ENCODE measurements around the gene KSR2. TPM values are rescaled to one million over a fixed set of nuclear protein-coding genes. Genes with fewer than 3 reads are reported as not detected.

KSR2 gene
- total and polyA plus RNA-seq, 3 experiments from 2014 or later, result 0.07 to 0.11 TPM; not detected in 1

DNA sequence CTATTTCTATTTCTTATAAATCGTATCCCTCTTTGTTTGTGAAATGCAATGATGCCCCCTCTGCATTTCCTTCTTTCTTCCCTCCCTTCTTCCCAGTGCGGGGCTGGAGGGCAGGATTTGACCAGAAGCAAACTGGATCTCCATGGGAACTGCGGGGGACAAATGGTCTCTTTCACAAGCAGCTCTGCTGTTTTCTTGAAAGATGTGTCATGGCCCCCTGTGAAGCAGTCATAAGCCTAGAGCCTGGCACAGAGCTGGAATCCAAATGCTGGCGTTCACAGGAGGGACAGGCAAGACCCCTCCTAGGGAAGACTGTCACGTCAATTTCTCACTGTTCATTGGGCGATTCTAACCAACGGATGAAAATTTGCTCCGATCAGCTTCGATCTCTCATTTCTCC is 403.9 kb downstream of the KSR2 start:
- H3K4me1 ChIP-seq (ENCODE audit: insufficient read depth, low read length), result no peaks in the 10 kb centered on the region
- Mint-ChIP-seq H3K27ac (no peak overlapping the region), H3K4me3 (no peak overlapping the region), H3K27me3 (peaks cover 0 to 2% of the 10 kb centered on the region in 2 donors), H3K4me1 (no peaks in the 10 kb centered on the region), H3K36me3 (no peaks in the 10 kb centered on the region), H3K9me3 (peaks cover 0 to 4% (median 2%) of the 10 kb centered on the region in 5 donors)
- no peak overlapping the region for H3K4me3 ChIP-seq (ENCODE audit: low read length)
- ChIA-PET CTCF (no interaction called here), POLR2A (no interaction called here)
- no peaks in the 10 kb centered on the region for H3K9me3 ChIP-seq (ENCODE audit: low read length)
- no peaks in the 10 kb centered on the region for H3K27me3 ChIP-seq (ENCODE audit: insufficient read depth, low read length, poor library complexity, severe bottlenecking)
- H3K36me3 ChIP-seq (ENCODE audit: insufficient read depth, low read length), result no peaks in the 10 kb centered on the region
- DNase-seq, result no peak
- H3K27ac ChIP-seq (ENCODE audit: low read depth, low read length), result no peak overlapping the region

DNA sequence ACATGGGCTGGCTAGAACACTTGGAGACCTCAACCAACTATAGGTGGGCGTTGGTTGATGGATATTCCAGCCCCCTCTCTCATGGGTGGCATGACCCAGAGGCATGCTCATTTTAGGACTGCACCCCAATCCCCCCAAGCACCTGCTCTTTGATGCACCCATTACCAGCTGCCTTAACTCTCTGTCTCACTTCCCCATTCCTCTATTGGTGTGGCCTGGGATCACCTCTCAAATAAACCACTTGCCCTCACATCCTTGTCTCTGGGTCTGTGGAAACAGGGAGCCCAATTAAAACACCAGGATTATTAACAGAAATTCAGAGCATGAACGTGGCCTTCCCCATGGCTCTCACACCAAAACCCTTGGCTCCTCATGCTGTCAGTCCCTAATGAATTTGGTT is 405.1 kb downstream of the KSR2 start:
- H3K27ac ChIP-seq (ENCODE audit: low read depth, low read length), result no peak overlapping the region
- peaks cover 0 to 2% of the 10 kb centered on the region in 2 donors for H3K27me3 Mint-ChIP-seq
- ChIA-PET CTCF (no interaction called here), POLR2A (no interaction called here)
- no peaks in the 10 kb centered on the region for H3K4me1 Mint-ChIP-seq
- H3K36me3 ChIP-seq (ENCODE audit: insufficient read depth, low read length), result no peaks in the 10 kb centered on the region
- H3K4me1 ChIP-seq (ENCODE audit: insufficient read depth, low read length), result no peaks in the 10 kb centered on the region
- H3K36me3 Mint-ChIP-seq, result no peaks in the 10 kb centered on the region
- H3K9me3 Mint-ChIP-seq, result peaks cover 0 to 4% (median 2%) of the 10 kb centered on the region in 5 donors
- no peak for DNase-seq
- no peak overlapping the region for H3K4me3 ChIP-seq (ENCODE audit: low read length)
- H3K27me3 ChIP-seq (ENCODE audit: insufficient read depth, low read length, poor library complexity, severe bottlenecking), result no peaks in the 10 kb centered on the region
- H3K9me3 ChIP-seq (ENCODE audit: low read length), result no peaks in the 10 kb centered on the region
- no peak overlapping the region for H3K4me3 Mint-ChIP-seq
- H3K27ac Mint-ChIP-seq, result no peak overlapping the region

DNA sequence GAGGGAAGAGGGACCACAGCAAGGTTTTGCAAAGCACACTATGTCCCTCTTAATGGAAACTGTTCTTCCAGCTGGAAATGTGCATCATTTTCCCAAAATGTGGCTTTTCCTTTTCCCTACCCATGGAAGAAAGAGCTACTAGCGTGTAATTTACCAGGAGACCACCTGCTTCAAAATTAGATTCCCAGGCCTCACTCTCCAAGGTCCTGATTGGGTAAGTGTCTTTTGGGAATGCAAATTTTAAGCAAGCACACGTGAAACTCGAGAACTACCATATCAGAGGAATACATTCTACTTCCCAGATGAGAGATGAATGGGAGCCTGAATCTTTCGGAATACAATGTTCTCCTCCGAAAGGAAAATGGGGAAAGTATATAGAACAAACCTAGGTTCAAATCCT is 405.8 kb downstream of the KSR2 start:
- CTCF ChIA-PET, result no interaction called here
- no peak overlapping the region for H3K4me3 Mint-ChIP-seq

DNA sequence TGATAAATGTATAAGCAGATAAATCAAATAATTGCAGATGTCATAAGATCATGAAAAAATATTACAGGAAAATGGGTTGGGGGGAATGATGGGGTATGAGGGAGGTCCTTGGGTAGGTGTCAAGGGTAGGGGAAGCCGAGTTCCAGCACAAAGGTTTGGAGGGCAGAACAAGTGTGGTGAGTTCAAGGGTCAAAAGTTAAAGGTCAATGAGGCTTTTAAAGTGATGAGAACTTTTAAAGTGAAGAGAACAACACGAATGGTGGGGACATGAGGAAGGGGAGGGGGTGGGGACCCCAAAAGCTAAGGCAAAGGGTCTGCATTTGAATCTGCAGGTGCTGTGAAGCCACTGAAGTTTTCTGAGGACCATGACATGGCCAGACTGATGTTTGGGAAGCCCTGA is 406.8 kb downstream of the KSR2 start:
- no peak for DNase-seq
- Histone ChIP-seq H3K4me3 (ENCODE audit: low read length) (no peak overlapping the region), H3K4me1 (ENCODE audit: insufficient read depth, low read length) (no peaks in the 10 kb centered on the region), H3K27ac (ENCODE audit: low read depth, low read length) (no peak overlapping the region), H3K9me3 (ENCODE audit: low read length) (no peaks in the 10 kb centered on the region), H3K36me3 (ENCODE audit: insufficient read depth, low read length) (no peaks in the 10 kb centered on the region), H3K27me3 (ENCODE audit: insufficient read depth, low read length, poor library complexity, severe bottlenecking) (no peaks in the 10 kb centered on the region)
- Mint-ChIP-seq H3K36me3 (no peaks in the 10 kb centered on the region), H3K27me3 (peaks cover 0 to 4% of the 10 kb centered on the region in 2 donors), H3K27ac (no peak overlapping the region), H3K4me1 (no peaks in the 10 kb centered on the region), H3K9me3 (peaks cover 0 to 3% (median 2%) of the 10 kb centered on the region in 5 donors), H3K4me3 (no peak overlapping the region)
- ChIA-PET POLR2A (no interaction called here), CTCF (no interaction called here)

More for the DNA sequence above, 405.8 kb downstream of the KSR2 start:
- Histone ChIP-seq H3K9me3 (ENCODE audit: low read length) (no peaks in the 10 kb centered on the region), H3K4me1 (ENCODE audit: insufficient read depth, low read length) (no peaks in the 10 kb centered on the region), H3K36me3 (ENCODE audit: insufficient read depth, low read length) (no peaks in the 10 kb centered on the region), H3K4me3 (ENCODE audit: low read length) (no peak overlapping the region), H3K27me3 (ENCODE audit: insufficient read depth, low read length, poor library complexity, severe bottlenecking) (no peaks in the 10 kb centered on the region), H3K27ac (ENCODE audit: low read depth, low read length) (no peak overlapping the region)
- Mint-ChIP-seq H3K27ac (no peak overlapping the region), H3K27me3 (peaks cover 0 to 4% of the 10 kb centered on the region in 2 donors), H3K9me3 (peaks cover 0 to 4% (median 2%) of the 10 kb centered on the region in 5 donors), H3K36me3 (no peaks in the 10 kb centered on the region), H3K4me1 (no peaks in the 10 kb centered on the region)
- no peak for DNase-seq
- POLR2A ChIA-PET, result no interaction called here

DNA sequence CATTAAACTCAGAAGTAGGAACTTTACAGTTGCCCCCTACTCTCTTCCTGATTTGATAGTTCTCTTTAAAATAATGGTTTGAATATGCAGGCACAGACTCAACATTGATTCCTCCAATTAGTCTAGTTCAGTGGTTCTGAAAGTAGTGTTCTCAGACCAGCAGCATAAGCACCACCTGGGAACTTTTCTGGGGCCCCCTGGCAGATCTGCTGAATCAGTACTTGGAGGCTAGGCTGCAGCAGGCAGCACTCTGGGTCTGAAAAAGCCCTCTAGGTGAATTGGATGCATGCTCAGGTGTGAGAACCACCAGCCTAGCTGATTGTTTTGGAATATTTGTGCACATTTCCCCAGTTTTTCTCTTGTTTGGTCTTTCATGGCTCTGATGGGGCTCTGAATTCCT is 408.8 kb downstream of the KSR2 start:
- Mint-ChIP-seq H3K27me3 (peaks cover 0 to 4% of the 10 kb centered on the region in 2 donors), H3K9me3 (peaks cover 0 to 4% (median 3%) of the 10 kb centered on the region in 5 donors), H3K36me3 (peaks cover 0 to 2% (median 0%) of the 10 kb centered on the region in 3 donors), H3K4me1 (no peaks in the 10 kb centered on the region), H3K4me3 (no peak overlapping the region), H3K27ac (no peak overlapping the region)
- Histone ChIP-seq H3K9me3 (ENCODE audit: low read length) (no peaks in the 10 kb centered on the region), H3K27ac (ENCODE audit: low read depth, low read length) (no peak overlapping the region), H3K27me3 (ENCODE audit: insufficient read depth, low read length, poor library complexity, severe bottlenecking) (no peaks in the 10 kb centered on the region), H3K4me1 (ENCODE audit: insufficient read depth, low read length) (no peaks in the 10 kb centered on the region), H3K36me3 (ENCODE audit: insufficient read depth, low read length) (no peaks in the 10 kb centered on the region), H3K4me3 (ENCODE audit: low read length) (no peak overlapping the region)
- ChIA-PET POLR2A (no interaction called here), CTCF (no interaction called here)
- DNase-seq, result no peak

DNA sequence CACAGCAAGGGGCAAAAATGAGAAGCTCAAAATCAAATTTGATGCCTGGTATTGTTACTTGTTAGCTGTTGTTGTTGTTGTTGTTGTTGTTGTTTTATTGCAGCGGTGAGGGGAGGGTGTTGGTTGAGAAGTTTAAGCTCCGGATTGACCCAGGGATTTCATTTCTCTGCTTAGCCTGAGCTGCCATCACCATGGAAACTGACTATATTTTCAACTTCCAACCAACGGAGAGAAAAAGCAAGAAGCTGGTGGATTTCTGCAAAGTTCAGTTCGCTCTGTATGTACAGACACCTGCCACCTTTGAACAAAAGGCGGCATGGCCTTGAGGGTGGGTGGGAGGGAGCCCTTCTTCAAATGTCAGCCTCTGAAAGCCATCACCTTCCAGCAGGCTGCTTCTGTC is 412.9 kb downstream of the KSR2 start:
- H3K36me3 Mint-ChIP-seq, result peaks cover 0 to 2% (median 0%) of the 10 kb centered on the region in 3 donors
- ChIA-PET CTCF (no interaction called here), POLR2A (no interaction called here)
- peaks cover 0 to 13% (median 8%) of the 10 kb centered on the region in 5 donors for H3K9me3 Mint-ChIP-seq
- no peak overlapping the region for H3K27ac Mint-ChIP-seq
- H3K36me3 ChIP-seq (ENCODE audit: insufficient read depth, low read length), result no peaks in the 10 kb centered on the region
- no peak overlapping the region for H3K27ac ChIP-seq (ENCODE audit: low read depth, low read length)
- no peak for DNase-seq
- H3K4me1 Mint-ChIP-seq, result no peaks in the 10 kb centered on the region
- H3K27me3 ChIP-seq (ENCODE audit: insufficient read depth, low read length, poor library complexity, severe bottlenecking), result no peaks in the 10 kb centered on the region
- no peak overlapping the region for H3K4me3 Mint-ChIP-seq
- no peaks in the 10 kb centered on the region for H3K4me1 ChIP-seq (ENCODE audit: insufficient read depth, low read length)
- H3K9me3 ChIP-seq (ENCODE audit: low read length), result no peaks in the 10 kb centered on the region
- no peak overlapping the region for H3K4me3 ChIP-seq (ENCODE audit: low read length)
- H3K27me3 Mint-ChIP-seq, result peaks cover 0 to 4% of the 10 kb centered on the region in 2 donors

DNA sequence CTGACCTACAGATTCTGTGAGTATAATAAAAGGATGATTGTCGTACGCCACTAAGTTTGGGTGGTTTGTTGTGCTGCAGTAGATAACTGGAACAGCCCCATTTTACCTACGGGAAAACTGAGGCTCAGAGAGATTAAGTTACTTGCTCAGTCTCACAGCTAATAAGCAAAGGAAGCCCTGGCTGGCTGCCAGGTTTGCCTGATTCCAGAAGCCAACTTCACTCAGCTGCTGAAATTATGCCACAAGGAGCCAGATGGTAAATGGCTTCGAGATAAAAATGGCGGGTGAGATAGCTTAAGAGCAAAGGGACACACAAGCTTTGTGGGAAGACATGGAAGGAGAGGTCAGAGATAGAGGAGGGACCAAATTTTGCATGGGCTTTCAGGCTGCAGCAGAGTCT is 415.8 kb downstream of the KSR2 start:
- Histone ChIP-seq H3K9me3 (ENCODE audit: low read length) (no peaks in the 10 kb centered on the region), H3K36me3 (ENCODE audit: insufficient read depth, low read length) (no peaks in the 10 kb centered on the region), H3K4me3 (ENCODE audit: low read length) (no peak overlapping the region), H3K27ac (ENCODE audit: low read depth, low read length) (no peak overlapping the region), H3K27me3 (ENCODE audit: insufficient read depth, low read length, poor library complexity, severe bottlenecking) (no peaks in the 10 kb centered on the region), H3K4me1 (ENCODE audit: insufficient read depth, low read length) (no peaks in the 10 kb centered on the region)
- H3K4me3 Mint-ChIP-seq, result no peak overlapping the region
- DNase-seq, result no peak
- peaks cover 0 to 17% (median 8%) of the 10 kb centered on the region in 5 donors for H3K9me3 Mint-ChIP-seq
- H3K36me3 Mint-ChIP-seq, result peaks cover 0 to 2% (median 0%) of the 10 kb centered on the region in 3 donors
- POLR2A ChIA-PET, result no interaction called here
- H3K4me1 Mint-ChIP-seq, result no peaks in the 10 kb centered on the region
- H3K27me3 Mint-ChIP-seq, result peaks cover 2 to 3% of the 10 kb centered on the region in 2 donors
- CTCF ChIA-PET, result no interaction called here
- H3K27ac Mint-ChIP-seq, result no peak overlapping the region

DNA sequence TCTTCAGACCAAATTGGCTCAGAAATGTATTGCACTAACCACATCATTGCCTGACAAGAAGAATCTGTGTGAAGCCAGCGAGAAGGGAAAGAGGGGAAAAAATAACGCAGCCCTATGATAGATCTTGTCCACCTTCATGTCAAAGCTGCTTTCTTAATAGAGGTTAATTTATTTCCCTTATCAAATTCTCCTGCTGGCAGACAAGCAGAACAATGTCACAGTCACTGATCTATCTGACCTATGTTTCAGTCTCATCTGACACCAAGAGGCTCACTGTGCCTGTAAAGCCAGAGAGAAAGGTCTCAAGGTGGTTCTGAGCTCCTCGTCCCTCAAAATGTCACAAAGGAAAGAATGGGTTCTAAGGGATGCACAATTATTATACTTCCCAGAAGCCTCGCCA is 417.1 kb downstream of the KSR2 start:
- POLR2A ChIA-PET, result no interaction called here
- CTCF ChIA-PET, result no interaction called here
- H3K4me3 Mint-ChIP-seq, result no peak overlapping the region

DNA sequence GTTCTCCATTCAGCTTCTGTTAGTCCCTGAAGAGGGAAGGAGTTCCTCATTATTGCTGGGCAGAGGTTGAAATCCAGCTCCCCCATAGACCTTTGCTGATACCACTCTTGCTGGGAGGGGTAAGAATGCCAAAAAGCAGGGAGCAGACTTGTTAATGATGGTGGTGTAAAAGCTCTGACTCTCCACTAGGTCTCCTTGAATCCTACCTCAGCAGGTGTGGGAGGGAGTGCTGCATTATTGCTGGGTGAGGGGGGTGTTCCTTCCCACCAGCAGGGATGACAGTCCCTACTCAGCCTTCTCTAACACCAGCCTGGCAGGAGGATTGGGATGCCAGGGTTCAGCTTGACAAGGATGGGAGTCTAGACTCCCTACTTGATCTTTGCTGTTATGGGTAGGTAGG is 421.6 kb downstream of the KSR2 start:
- H3K4me3 Mint-ChIP-seq, result no peak overlapping the region
- H3K27me3 ChIP-seq (ENCODE audit: insufficient read depth, low read length, poor library complexity, severe bottlenecking), result no peaks in the 10 kb centered on the region
- ChIA-PET POLR2A (no interaction called here), CTCF (no interaction called here)
- H3K9me3 Mint-ChIP-seq, result peaks cover 0 to 10% (median 6%) of the 10 kb centered on the region in 5 donors
- H3K4me1 ChIP-seq (ENCODE audit: insufficient read depth, low read length), result no peaks in the 10 kb centered on the region
- H3K36me3 ChIP-seq (ENCODE audit: insufficient read depth, low read length), result no peaks in the 10 kb centered on the region
- no peak overlapping the region for H3K4me3 ChIP-seq (ENCODE audit: low read length)
- no peak for DNase-seq
- no peaks in the 10 kb centered on the region for H3K36me3 Mint-ChIP-seq
- no peaks in the 10 kb centered on the region for H3K9me3 ChIP-seq (ENCODE audit: low read length)
- H3K27ac ChIP-seq (ENCODE audit: low read depth, low read length), result no peak overlapping the region
- H3K27ac Mint-ChIP-seq, result no peak overlapping the region
- H3K4me1 Mint-ChIP-seq, result no peaks in the 10 kb centered on the region
- peaks cover 2 to 3% of the 10 kb centered on the region in 2 donors for H3K27me3 Mint-ChIP-seq

More for the DNA sequence above, 417.1 kb downstream of the KSR2 start:
- H3K4me1 ChIP-seq (ENCODE audit: insufficient read depth, low read length), result no peaks in the 10 kb centered on the region
- DNase-seq, result no peak
- no peaks in the 10 kb centered on the region for H3K27me3 ChIP-seq (ENCODE audit: insufficient read depth, low read length, poor library complexity, severe bottlenecking)
- H3K4me3 ChIP-seq (ENCODE audit: low read length), result no peak overlapping the region
- Mint-ChIP-seq H3K36me3 (peaks cover 0 to 2% (median 0%) of the 10 kb centered on the region in 3 donors), H3K27me3 (peaks cover 2 to 3% of the 10 kb centered on the region in 2 donors), H3K9me3 (peaks cover 0 to 17% (median 9%) of the 10 kb centered on the region in 5 donors), H3K4me1 (no peaks in the 10 kb centered on the region), H3K27ac (no peak overlapping the region)
- H3K9me3 ChIP-seq (ENCODE audit: low read length), result no peaks in the 10 kb centered on the region
- H3K36me3 ChIP-seq (ENCODE audit: insufficient read depth, low read length), result no peaks in the 10 kb centered on the region
- no peak overlapping the region for H3K27ac ChIP-seq (ENCODE audit: low read depth, low read length)

Measured in CD8-positive, alpha-beta memory T cell (primary cell).